K562 (cell line): ENCODE data around the gene TMEM234. TPM values are rescaled to one million over a fixed set of nuclear protein-coding genes. Genes with fewer than 3 reads are reported as not detected.

Experiments
- ELF2 ChIP-seq: fragments of 250-450 bp; sonication (Bioruptor Pico); IDR thresholded peaks from 2 replicates; pipeline ENCODE4 v1.5.0; 2021; ENCODE audit warnings: mild to moderate bottlenecking
- ERF ChIP-seq: fragments of 450-650 bp; formaldehyde crosslinking; IDR thresholded peaks from 2 replicates; pipeline ENCODE4 v1.4.0; 2020; ENCODE audit warnings: mild to moderate bottlenecking, mixed read lengths
- KLF10 ChIP-seq: fragments of 250-450 bp; sonication (Bioruptor Pico); IDR thresholded peaks from 2 replicates; pipeline ENCODE4 v1.6.1; 2021; ENCODE audit warnings: matching md5 sums
- RNF2 ChIP-seq: sonication (generic); IDR thresholded peaks from 2 replicates; pipeline ENCODE4 v1.6.1; 2016
- TRIM24 ChIP-seq, 2 experiments: fragments of 450-650 bp; IDR thresholded peaks; 2 replicates each; pipeline ENCODE4 v1.6.1; 2016
- ZNF174 ChIP-seq: fragments of 250-450 bp; sonication (Bioruptor Pico); IDR thresholded peaks from 2 replicates; pipeline ENCODE4 v1.4.0; 2020; ENCODE audit warnings: mild to moderate bottlenecking
- ZNF175 ChIP-seq: fragments of 200-800 bp; sonication (Bioruptor generic); IDR thresholded peaks from 2 replicates; pipeline ENCODE4 v1.6.1; 2016; ENCODE audit warnings: low read depth, mild to moderate bottlenecking, missing genetic modification characterization, missing compliant biosample characterization
- ZNF224 ChIP-seq: sonication (generic); formaldehyde crosslinking; IDR thresholded peaks from 2 replicates; pipeline ENCODE4 v1.8.0; 2022; ENCODE audit warnings: mild to moderate bottlenecking, missing genetic modification reagents
- ZNF57 ChIP-seq: fragments of 450-650 bp; formaldehyde crosslinking; IDR thresholded peaks from 2 replicates; pipeline ENCODE4 v1.4.0; 2020; ENCODE audit warnings: mild to moderate bottlenecking, moderate library complexity
- ZNF76 ChIP-seq: fragments of 250-450 bp; sonication (Bioruptor Pico); IDR thresholded peaks from 2 replicates; pipeline ENCODE4 v1.4.0; 2020; ENCODE audit warnings: mild to moderate bottlenecking, moderate library complexity, borderline replicate concordance
- polyA plus RNA-seq, 8 experiments: library from polyadenylated mRNA; depleted of rRNA in 4 of 8; stranded (reverse) in 5 of 8; unstranded in 3 of 8; fragments of >200 nt; fragmentation: Nextera tagmentation in 2 of 8; fragmentation: Illumina TruSeq in 1 of 8; extraction: Ambion mirVana in 2 of 8; extraction: Trizol in 1 of 8; gene quantifications; 2 replicates each; pipeline versions ENCODE4 v1.2.1 to v1.2.3, GENCODE V29; 2011 to 2014; ENCODE audit warnings: inconsistent platforms in 1 of 8, missing spikeins in 1 of 8
- total RNA-seq, 7 experiments: library from RNA; depleted of rRNA in 6 of 7; stranded (reverse); fragments of >200 nt in 6 of 7; fragmentation: Illumina TruSeq in 2 of 7; extraction: Trizol in 2 of 7; gene quantifications; 2 replicates each; pipeline versions ENCODE4 v1.2.1 to v1.2.3, GENCODE V29; 2011 to 2021; ENCODE audit warnings: low replicate concordance in 1 of 7
- TF ChIP-seq, protein P1 (sequence below): fragments of 200-600 bp; sonication (generic); IDR thresholded peaks from one replicate; pipeline ENCODE4 v1.6.1; 2012; ENCODE audit warnings: mild to moderate bottlenecking, low read depth, low read length, inconsistent platforms
- TF ChIP-seq, protein P2 (sequence below): fragments of 450-650 bp; IDR thresholded peaks from 2 replicates; pipeline ENCODE4 v1.6.1; 2018; ENCODE audit not compliant: partially characterized antibody

Gene TMEM234
- total and polyA plus RNA-seq, 9 of the 15 experiments (the other 6 are each of a cell fraction or from before 2014, with no cell fraction given), result 5.0 to 12.9 (median 7.6) TPM

DNA sequence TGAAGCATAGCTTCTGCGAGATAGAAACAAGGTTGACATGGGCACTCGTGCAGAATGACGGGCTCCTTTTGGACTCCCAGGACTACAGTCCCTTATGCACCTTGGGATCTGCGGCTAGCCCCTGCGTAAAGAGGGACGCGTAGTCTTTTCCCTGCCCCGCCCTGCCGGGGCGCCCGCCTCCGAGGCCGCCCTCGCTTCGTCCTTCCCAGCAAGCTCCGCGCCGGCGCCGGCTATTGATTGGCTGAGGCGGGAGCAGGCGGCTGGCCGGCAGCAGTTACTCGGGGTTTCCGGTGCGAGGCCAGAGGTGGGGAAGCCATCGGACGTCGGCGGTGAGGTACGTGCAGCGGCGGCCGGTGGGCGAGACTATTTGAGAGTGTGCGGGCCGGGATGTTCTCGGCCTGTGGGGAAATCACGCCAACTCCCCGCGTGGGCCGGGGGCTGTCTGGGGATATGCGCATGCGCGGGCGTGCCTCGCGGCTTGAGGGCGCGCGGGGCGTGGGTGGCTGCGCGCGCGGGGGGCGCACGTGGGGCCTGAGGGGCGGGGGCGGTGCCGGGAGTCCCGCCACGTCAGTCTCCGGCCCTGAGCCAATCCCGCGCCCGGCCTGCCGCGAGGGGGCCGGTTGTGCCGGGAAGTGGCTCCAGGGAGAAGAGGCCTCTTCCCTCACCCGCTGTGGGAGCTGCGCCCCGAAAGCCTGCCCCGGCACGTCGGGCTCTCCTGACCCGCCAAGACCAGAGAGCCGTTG lies 42.5 kb downstream of the TMEM234 start, which contains the start of gene TXLNA (continued):
- TF ChIP-seq, protein P1, sequence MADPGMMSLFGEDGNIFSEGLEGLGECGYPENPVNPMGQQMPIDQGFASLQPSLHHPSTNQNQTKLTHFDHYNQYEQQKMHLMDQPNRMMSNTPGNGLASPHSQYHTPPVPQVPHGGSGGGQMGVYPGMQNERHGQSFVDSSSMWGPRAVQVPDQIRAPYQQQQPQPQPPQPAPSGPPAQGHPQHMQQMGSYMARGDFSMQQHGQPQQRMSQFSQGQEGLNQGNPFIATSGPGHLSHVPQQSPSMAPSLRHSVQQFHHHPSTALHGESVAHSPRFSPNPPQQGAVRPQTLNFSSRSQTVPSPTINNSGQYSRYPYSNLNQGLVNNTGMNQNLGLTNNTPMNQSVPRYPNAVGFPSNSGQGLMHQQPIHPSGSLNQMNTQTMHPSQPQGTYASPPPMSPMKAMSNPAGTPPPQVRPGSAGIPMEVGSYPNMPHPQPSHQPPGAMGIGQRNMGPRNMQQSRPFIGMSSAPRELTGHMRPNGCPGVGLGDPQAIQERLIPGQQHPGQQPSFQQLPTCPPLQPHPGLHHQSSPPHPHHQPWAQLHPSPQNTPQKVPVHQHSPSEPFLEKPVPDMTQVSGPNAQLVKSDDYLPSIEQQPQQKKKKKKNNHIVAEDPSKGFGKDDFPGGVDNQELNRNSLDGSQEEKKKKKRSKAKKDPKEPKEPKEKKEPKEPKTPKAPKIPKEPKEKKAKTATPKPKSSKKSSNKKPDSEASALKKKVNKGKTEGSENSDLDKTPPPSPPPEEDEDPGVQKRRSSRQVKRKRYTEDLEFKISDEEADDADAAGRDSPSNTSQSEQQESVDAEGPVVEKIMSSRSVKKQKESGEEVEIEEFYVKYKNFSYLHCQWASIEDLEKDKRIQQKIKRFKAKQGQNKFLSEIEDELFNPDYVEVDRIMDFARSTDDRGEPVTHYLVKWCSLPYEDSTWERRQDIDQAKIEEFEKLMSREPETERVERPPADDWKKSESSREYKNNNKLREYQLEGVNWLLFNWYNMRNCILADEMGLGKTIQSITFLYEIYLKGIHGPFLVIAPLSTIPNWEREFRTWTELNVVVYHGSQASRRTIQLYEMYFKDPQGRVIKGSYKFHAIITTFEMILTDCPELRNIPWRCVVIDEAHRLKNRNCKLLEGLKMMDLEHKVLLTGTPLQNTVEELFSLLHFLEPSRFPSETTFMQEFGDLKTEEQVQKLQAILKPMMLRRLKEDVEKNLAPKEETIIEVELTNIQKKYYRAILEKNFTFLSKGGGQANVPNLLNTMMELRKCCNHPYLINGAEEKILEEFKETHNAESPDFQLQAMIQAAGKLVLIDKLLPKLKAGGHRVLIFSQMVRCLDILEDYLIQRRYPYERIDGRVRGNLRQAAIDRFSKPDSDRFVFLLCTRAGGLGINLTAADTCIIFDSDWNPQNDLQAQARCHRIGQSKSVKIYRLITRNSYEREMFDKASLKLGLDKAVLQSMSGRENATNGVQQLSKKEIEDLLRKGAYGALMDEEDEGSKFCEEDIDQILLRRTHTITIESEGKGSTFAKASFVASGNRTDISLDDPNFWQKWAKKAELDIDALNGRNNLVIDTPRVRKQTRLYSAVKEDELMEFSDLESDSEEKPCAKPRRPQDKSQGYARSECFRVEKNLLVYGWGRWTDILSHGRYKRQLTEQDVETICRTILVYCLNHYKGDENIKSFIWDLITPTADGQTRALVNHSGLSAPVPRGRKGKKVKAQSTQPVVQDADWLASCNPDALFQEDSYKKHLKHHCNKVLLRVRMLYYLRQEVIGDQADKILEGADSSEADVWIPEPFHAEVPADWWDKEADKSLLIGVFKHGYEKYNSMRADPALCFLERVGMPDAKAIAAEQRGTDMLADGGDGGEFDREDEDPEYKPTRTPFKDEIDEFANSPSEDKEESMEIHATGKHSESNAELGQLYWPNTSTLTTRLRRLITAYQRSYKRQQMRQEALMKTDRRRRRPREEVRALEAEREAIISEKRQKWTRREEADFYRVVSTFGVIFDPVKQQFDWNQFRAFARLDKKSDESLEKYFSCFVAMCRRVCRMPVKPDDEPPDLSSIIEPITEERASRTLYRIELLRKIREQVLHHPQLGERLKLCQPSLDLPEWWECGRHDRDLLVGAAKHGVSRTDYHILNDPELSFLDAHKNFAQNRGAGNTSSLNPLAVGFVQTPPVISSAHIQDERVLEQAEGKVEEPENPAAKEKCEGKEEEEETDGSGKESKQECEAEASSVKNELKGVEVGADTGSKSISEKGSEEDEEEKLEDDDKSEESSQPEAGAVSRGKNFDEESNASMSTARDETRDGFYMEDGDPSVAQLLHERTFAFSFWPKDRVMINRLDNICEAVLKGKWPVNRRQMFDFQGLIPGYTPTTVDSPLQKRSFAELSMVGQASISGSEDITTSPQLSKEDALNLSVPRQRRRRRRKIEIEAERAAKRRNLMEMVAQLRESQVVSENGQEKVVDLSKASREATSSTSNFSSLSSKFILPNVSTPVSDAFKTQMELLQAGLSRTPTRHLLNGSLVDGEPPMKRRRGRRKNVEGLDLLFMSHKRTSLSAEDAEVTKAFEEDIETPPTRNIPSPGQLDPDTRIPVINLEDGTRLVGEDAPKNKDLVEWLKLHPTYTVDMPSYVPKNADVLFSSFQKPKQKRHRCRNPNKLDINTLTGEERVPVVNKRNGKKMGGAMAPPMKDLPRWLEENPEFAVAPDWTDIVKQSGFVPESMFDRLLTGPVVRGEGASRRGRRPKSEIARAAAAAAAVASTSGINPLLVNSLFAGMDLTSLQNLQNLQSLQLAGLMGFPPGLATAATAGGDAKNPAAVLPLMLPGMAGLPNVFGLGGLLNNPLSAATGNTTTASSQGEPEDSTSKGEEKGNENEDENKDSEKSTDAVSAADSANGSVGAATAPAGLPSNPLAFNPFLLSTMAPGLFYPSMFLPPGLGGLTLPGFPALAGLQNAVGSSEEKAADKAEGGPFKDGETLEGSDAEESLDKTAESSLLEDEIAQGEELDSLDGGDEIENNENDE, result no peak
- TF ChIP-seq ZNF76 (CRISPR knock-in tag) (0 out of 2 replicates have a peak, but pooled peaks have one; percentile 17), ZNF174 (CRISPR knock-in tag) (0 out of 2 replicates have a peak, but pooled peaks have one; percentile 21), KLF10 (CRISPR knock-in tag) (no peak), ZNF224 (no peak), ZNF175 (CRISPR knock-in tag) (peak; percentile 86; the same call in 1 of the 2 replicates), RNF2 (peak; percentile 79), ZNF57 (CRISPR knock-in tag) (0 out of 2 replicates have a peak, but pooled peaks have one; percentile 1), TRIM24 (IDR thresholded peaks at IDR 0.05) (peak in 1 of 2 experiments; percentile 35; a peak in 1 of 4 replicates), ELF2 (peak; percentile 67; the same call in 1 of the 2 replicates), ERF (CRISPR knock-in tag) (no peak)
- TF ChIP-seq, protein P2, sequence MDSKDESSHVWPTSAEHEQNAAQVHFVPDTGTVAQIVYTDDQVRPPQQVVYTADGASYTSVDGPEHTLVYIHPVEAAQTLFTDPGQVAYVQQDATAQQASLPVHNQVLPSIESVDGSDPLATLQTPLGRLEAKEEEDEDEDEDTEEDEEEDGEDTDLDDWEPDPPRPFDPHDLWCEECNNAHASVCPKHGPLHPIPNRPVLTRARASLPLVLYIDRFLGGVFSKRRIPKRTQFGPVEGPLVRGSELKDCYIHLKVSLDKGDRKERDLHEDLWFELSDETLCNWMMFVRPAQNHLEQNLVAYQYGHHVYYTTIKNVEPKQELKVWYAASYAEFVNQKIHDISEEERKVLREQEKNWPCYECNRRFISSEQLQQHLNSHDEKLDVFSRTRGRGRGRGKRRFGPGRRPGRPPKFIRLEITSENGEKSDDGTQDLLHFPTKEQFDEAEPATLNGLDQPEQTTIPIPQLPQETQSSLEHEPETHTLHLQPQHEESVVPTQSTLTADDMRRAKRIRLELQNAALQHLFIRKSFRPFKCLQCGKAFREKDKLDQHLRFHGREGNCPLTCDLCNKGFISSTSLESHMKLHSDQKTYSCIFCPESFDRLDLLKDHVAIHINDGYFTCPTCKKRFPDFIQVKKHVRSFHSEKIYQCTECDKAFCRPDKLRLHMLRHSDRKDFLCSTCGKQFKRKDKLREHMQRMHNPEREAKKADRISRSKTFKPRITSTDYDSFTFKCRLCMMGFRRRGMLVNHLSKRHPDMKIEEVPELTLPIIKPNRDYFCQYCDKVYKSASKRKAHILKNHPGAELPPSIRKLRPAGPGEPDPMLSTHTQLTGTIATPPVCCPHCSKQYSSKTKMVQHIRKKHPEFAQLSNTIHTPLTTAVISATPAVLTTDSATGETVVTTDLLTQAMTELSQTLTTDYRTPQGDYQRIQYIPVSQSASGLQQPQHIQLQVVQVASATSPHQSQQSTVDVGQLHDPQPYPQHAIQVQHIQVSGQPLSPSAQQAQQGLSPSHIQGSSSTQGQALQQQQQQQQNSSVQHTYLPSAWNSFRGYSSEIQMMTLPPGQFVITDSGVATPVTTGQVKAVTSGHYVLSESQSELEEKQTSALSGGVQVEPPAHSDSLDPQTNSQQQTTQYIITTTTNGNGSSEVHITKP, result peak; percentile 90
